CD14-positive monocyte (primary cell): ENCODE data around the gene UCN. TPM values are rescaled to one million over a fixed set of nuclear protein-coding genes. Genes with fewer than 3 reads are reported as not detected.

Source experiments
- DNase-seq, 3 donors: peaks; one replicate each; pipeline ENCODE4 v3.0.0-alpha.2; 2011 to 2022
- H2AFZ ChIP-seq: 2 replicates; pipeline ENCODE4 v1.6.0; 2012; ENCODE audit warnings: mild to moderate bottlenecking, low read depth, low read length, inconsistent platforms; ENCODE audit not compliant: insufficient read depth, poor library complexity, severe bottlenecking
- H3K27ac ChIP-seq, 2 donors: 1 replicate in 1 of 2; 2 replicates in 1 of 2; pipeline ENCODE4 v1.5.1; 2012 to 2013; ENCODE audit warnings: low read length in 2 of 2, control low read depth in 1 of 2, inconsistent platforms in 1 of 2, low read depth in 1 of 2, mild to moderate bottlenecking in 1 of 2
- H3K27me3 ChIP-seq, 2 donors: one replicate each; pipeline versions ENCODE4 v1.6.0 to v1.6.1; 2011 to 2013; ENCODE audit warnings: low read length in 2 of 2; ENCODE audit not compliant: control insufficient read depth in 2 of 2, insufficient read depth in 2 of 2
- H3K36me3 ChIP-seq, 2 donors: replicated peaks in 1 of 2; 1 replicate in 1 of 2; 2 replicates in 1 of 2; pipeline versions ENCODE4 v1.5.1 to v1.6.1; 2012 to 2013; ENCODE audit warnings: low read length in 2 of 2, control low read depth in 1 of 2, inconsistent platforms in 1 of 2, mild to moderate bottlenecking in 1 of 2; ENCODE audit not compliant: insufficient read depth in 2 of 2, control insufficient read depth in 1 of 2
- H3K4me1 ChIP-seq, 2 donors: 1 replicate in 1 of 2; 2 replicates in 1 of 2; pipeline versions ENCODE4 v1.5.1 to v1.6.1; 2012 to 2013; ENCODE audit warnings: low read length in 2 of 2, control low read depth in 1 of 2, inconsistent platforms in 1 of 2, mild to moderate bottlenecking in 1 of 2, moderate library complexity in 1 of 2; ENCODE audit not compliant: insufficient read depth in 2 of 2, control insufficient read depth in 1 of 2
- H3K4me2 ChIP-seq: replicated peaks from 2 replicates; pipeline ENCODE3; 2012; ENCODE audit warnings: low read length, moderate library complexity, mild to moderate bottlenecking; ENCODE audit not compliant: poor library complexity, severe bottlenecking; ENCODE audit errors: extremely low read depth
- H3K4me3 ChIP-seq, 3 experiments: fragments of 200-600 bp in 1 of 3; sonication (generic) in 1 of 3; replicated peaks in 1 of 3; 1 replicate in 2 of 3; 2 replicates in 1 of 3; pipeline ENCODE4 v1.5.1; 2011 to 2013; ENCODE audit warnings: low read length in 3 of 3, mild to moderate bottlenecking in 3 of 3, control low read depth in 2 of 3, low read depth in 2 of 3, inconsistent platforms in 1 of 3, moderate library complexity in 1 of 3
- H3K79me2 ChIP-seq: 2 replicates; pipeline ENCODE4 v1.6.0; 2012; ENCODE audit warnings: mild to moderate bottlenecking, control low read depth, inconsistent platforms, low read length, moderate library complexity; ENCODE audit not compliant: insufficient read depth
- H3K9ac ChIP-seq: 2 replicates; pipeline ENCODE4 v1.6.0; 2017; ENCODE audit warnings: low read length, mild to moderate bottlenecking; ENCODE audit not compliant: insufficient read depth, poor library complexity, severe bottlenecking
- H3K9me3 ChIP-seq, 2 donors: replicated peaks in 1 of 2; 1 replicate in 1 of 2; 2 replicates in 1 of 2; pipeline versions ENCODE4 v1.5.1 to v1.6.1; 2012 to 2013; ENCODE audit warnings: low read length in 2 of 2, control low read depth in 1 of 2; ENCODE audit not compliant: control insufficient read depth in 1 of 2, insufficient read depth in 1 of 2
- H4K20me1 ChIP-seq: 2 replicates; pipeline ENCODE4 v1.6.0; 2012; ENCODE audit warnings: mild to moderate bottlenecking, low read length, control low read depth, moderate library complexity; ENCODE audit not compliant: insufficient read depth
- H3K27ac Mint-ChIP-seq, 7 donors: one replicate each; pipeline ENCODE4 v1.8.0; 2020; ENCODE audit warnings: mild to moderate bottlenecking in 7 of 7, mixed read lengths in 7 of 7, moderate library complexity in 6 of 7, inconsistent platforms in 2 of 7
- H3K27me3 Mint-ChIP-seq, 3 donors: one replicate each; pipeline ENCODE4 v1.8.0; 2021 to 2022; ENCODE audit warnings: low read depth in 3 of 3, mild to moderate bottlenecking in 3 of 3, mixed read lengths in 3 of 3, moderate library complexity in 3 of 3, inconsistent platforms in 1 of 3
- H3K36me3 Mint-ChIP-seq, 2 donors: one replicate each; pipeline ENCODE4 v1.8.0; 2020; ENCODE audit warnings: mixed read lengths in 2 of 2, inconsistent platforms in 1 of 2, mild to moderate bottlenecking in 1 of 2
- H3K4me1 Mint-ChIP-seq: one replicate; pipeline ENCODE4 v1.8.0; 2020; ENCODE audit warnings: mild to moderate bottlenecking, mixed read lengths
- H3K4me3 Mint-ChIP-seq, 2 donors: one replicate each; pipeline ENCODE4 v1.8.0; 2020; ENCODE audit warnings: mild to moderate bottlenecking in 2 of 2, mixed read lengths in 2 of 2, moderate library complexity in 1 of 2
- H3K9me3 Mint-ChIP-seq, 7 donors: one replicate each; pipeline ENCODE4 v1.8.0; 2020 to 2022; ENCODE audit warnings: mixed read lengths in 7 of 7, mild to moderate bottlenecking in 6 of 7, moderate library complexity in 6 of 7, inconsistent platforms in 2 of 7
- WGBS: methylation state at CpG from one replicate; pipeline ENCODE4 v1.1.5; 2013; ENCODE audit warnings: missing lambda C conversion rate; ENCODE audit not compliant: insufficient coverage; 5-methylcytosine and 5-hydroxymethylcytosine counted together
- intact Hi-C, 2 donors: fragments of 100-400 bp; cut with micrococcal nuclease; formaldehyde crosslinking; loops; one replicate each; pipeline versions ENCODE4 v1.15.0 to v1.15.1; 2023
- polyA plus RNA-seq, 3 donors: library from polyadenylated mRNA; depleted of rRNA in 1 of 3; unstranded in 2 of 3; stranded (reverse) in 1 of 3; fragments of 300-500 nt in 2 of 3; fragments of >200 nt in 1 of 3; fragmentation: Illumina TruSeq in 2 of 3; gene quantifications; 1 replicate in 2 of 3; 2 replicates in 1 of 3; pipeline ENCODE4 v1.2.3, GENCODE V29; 2012 to 2021
- TF ChIP-seq, protein P1 (sequence below): fragments of 200-600 bp; IDR thresholded peaks from one replicate; pipeline ENCODE4 v1.8.0; 2022; ENCODE audit warnings: antibody characterized with exemption, mild to moderate bottlenecking

Gene UCN
- polyA plus RNA-seq, 3 donors = 0.39 to 2.2 (median 0.60) TPM

DNA sequence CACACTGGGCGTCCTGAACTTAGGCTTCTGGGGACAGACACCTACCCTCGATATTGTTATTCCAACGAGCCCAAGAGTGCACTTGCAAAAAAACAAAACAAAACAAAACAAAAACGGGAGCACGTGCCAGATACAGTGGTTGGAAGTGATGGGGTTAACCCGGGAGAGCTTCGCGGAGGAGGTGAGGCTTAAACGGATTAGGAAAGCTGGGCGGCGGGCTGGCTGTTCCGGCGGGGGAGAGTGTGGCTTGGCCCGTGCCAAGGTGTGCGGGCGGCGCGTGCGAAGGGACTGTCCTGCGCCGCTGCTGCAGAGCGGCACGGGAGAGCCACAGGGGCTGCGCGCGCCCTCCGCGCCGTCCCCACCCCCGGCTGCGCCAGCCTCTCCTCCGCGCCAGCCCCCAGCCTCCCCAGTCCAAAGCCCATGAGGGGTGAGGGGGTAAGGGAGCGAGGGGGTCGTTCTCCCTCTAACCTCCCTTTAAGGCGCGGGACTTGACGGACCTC is 43.9 kb downstream of the UCN start:
- peak overlapping the region; percentile 84 for H2AFZ ChIP-seq
- H3K27ac Mint-ChIP-seq = peak overlapping the region in 2 of 7 donors; percentile 5 to 11
- intact Hi-C loops = no loop called here
- TF ChIP-seq, protein P1, sequence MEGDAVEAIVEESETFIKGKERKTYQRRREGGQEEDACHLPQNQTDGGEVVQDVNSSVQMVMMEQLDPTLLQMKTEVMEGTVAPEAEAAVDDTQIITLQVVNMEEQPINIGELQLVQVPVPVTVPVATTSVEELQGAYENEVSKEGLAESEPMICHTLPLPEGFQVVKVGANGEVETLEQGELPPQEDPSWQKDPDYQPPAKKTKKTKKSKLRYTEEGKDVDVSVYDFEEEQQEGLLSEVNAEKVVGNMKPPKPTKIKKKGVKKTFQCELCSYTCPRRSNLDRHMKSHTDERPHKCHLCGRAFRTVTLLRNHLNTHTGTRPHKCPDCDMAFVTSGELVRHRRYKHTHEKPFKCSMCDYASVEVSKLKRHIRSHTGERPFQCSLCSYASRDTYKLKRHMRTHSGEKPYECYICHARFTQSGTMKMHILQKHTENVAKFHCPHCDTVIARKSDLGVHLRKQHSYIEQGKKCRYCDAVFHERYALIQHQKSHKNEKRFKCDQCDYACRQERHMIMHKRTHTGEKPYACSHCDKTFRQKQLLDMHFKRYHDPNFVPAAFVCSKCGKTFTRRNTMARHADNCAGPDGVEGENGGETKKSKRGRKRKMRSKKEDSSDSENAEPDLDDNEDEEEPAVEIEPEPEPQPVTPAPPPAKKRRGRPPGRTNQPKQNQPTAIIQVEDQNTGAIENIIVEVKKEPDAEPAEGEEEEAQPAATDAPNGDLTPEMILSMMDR = no peak
- peak overlapping the region; percentile 81 to 97 for H3K4me3 Mint-ChIP-seq
- H4K20me1 ChIP-seq = no peaks in the 10 kb centered on the region
- H3K79me2 ChIP-seq = no peaks in the 10 kb centered on the region
- WGBS = 1% methylated on average over 25 of the region's 38 CpGs
- H3K4me1 ChIP-seq = peaks cover 26 to 38% of the 10 kb centered on the region in 2 donors
- H3K4me3 ChIP-seq = peak overlapping the region; percentile 24 to 74 (median 43)
- H3K4me2 ChIP-seq = peak overlapping the region; percentile 96
- peaks cover 29% of the 10 kb centered on the region for H3K4me1 Mint-ChIP-seq
- H3K27me3 ChIP-seq = peaks cover 60 to 70% of the 10 kb centered on the region in 2 donors
- peaks cover 0 to 36% of the 10 kb centered on the region in 2 donors for H3K9me3 ChIP-seq
- peaks cover 22 to 28% (median 24%) of the 10 kb centered on the region in 3 donors for H3K27me3 Mint-ChIP-seq
- peak in 1 of 3 donors; percentile 26 for DNase-seq
- peak overlapping the region; percentile 19 for H3K9ac ChIP-seq
- H3K27ac ChIP-seq = no peak overlapping the region
- peaks cover 10 to 22% of the 10 kb centered on the region in 2 donors for H3K36me3 Mint-ChIP-seq
- no peaks in the 10 kb centered on the region for H3K36me3 ChIP-seq
- H3K9me3 Mint-ChIP-seq = peaks cover 0 to 18% (median 13%) of the 10 kb centered on the region in 7 donors

DNA sequence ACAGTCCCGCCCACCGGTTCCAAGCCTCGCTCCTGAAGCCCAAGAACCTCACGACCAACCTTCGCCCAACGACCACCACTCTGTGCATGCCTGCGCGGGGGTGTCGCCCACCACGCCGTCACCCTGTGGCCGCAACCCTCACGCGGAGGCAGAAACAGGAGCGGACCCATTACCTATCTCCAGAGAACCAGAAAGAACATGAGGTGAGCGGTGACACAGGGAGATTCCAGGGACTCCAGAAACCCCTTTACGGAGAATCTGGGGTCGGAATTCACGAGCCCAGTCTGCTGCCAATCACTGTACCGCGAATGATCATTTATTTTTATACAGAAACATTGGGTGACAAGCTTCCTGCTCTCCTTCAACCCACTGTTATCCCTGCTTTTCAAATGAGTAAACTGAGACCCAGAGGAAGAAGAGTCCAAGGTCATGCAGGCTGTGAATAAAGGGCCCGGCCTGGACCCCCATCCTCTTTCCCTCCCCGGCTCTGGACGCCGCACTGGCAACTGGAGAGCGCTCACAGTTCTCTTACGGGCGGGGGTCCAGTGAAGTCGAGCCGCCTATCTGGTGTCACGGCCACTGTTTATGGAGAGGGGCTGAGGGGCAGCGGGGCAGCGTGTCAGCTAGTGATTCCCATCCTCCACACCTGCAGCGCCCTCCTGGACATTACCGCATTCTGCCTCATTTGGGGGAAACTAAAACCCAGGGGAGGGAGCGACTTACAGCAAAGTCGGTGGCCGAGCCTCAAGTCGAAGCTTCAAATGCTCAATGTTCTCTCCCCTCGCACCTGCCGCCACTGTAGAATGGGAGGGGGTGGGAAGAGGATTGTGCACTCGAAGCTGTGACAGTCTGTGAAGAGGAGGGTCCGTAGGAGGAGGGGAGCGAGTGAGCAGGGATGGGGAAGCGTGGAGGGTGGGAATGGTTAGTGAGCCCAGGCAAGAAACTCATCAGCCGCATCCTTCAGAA is 44.7 kb downstream of the UCN start:
- Mint-ChIP-seq H3K4me3 (peak overlapping the region; percentile 81 to 97), H3K4me1 (peaks cover 29% of the 10 kb centered on the region), H3K27me3 (peaks cover 29 to 34% (median 29%) of the 10 kb centered on the region in 3 donors), H3K36me3 (peaks cover 10 to 22% of the 10 kb centered on the region in 2 donors), H3K9me3 (peaks cover 0 to 18% (median 13%) of the 10 kb centered on the region in 7 donors), H3K27ac (peak overlapping the region in 3 of 7 donors; percentile 11 to 75 (median 42))
- H3K4me3 ChIP-seq = peak overlapping the region in 2 of 3 experiments; percentile 36 to 74
- H3K4me1 ChIP-seq = peaks cover 26 to 38% of the 10 kb centered on the region in 2 donors
- no peaks in the 10 kb centered on the region for H3K36me3 ChIP-seq
- no peak overlapping the region for H3K27ac ChIP-seq
- no peaks in the 10 kb centered on the region for H3K79me2 ChIP-seq
- no peaks in the 10 kb centered on the region for H4K20me1 ChIP-seq
- H3K27me3 ChIP-seq = peaks cover 60 to 73% of the 10 kb centered on the region in 2 donors
- H3K4me2 ChIP-seq = peak overlapping the region; percentile 96
- H2AFZ ChIP-seq = peak overlapping the region; percentile 84
- 3% methylated on average over 22 of the region's 46 CpGs for WGBS
- TF ChIP-seq, protein P1 = no peak
- H3K9ac ChIP-seq = no peak overlapping the region
- no peak for DNase-seq
- intact Hi-C loops = no loop called here
- H3K9me3 ChIP-seq = peaks cover 0 to 36% of the 10 kb centered on the region in 2 donors
